SU-DHL-6 (cell line): ENCODE results near the gene SPAG4.

Experiments
- CTCF ChIP-seq: fragments of 200-600 bp; sonication (generic); IDR thresholded peaks from one replicate; pipeline ENCODE4 v1.5.1; 2017; ENCODE audit warnings: antibody characterized with exemption, mild to moderate bottlenecking, low read length, moderate library complexity; ENCODE audit not compliant: insufficient read depth, poor library complexity, severe bottlenecking
- EZH2phosphoT487 ChIP-seq: fragments of 200-600 bp; sonication (generic), shearing (Covaris generic); conservative IDR thresholded peaks from 2 replicates; pipeline ENCODE4 v1.6.1; 2018; ENCODE audit warnings: mild to moderate bottlenecking, antibody characterized with exemption, low read length, moderate library complexity, mixed read lengths

DNA sequence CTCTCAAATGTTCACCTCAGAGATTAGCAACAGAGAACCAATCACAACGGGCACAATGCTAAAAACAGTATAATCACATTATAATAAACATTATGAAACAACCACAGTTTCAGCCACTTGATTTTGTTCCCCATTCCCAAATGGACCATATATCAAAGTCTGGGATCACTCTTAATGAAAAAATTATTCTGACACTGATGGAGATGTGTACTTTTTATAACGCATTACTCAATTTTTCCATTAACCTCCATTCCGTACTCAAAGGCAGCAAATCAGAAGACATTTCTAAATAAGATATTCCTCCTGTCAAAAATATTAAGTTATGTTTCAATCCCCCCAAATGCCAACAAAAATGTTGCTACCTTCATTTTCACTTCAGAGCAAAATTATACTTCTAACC, 46.3 kb downstream of the SPAG4 start:
- TF ChIP-seq CTCF (no peak), EZH2phosphoT487 (no peak)
